Measurements from ENCODE around the gene GBF1. TPM values are rescaled to one million over a fixed set of nuclear protein-coding genes. Genes with fewer than 3 reads are reported as not detected.

The GBF1 gene
- total RNA-seq, 1 experiment from 2014 or later: 28.3 TPM

DNA sequence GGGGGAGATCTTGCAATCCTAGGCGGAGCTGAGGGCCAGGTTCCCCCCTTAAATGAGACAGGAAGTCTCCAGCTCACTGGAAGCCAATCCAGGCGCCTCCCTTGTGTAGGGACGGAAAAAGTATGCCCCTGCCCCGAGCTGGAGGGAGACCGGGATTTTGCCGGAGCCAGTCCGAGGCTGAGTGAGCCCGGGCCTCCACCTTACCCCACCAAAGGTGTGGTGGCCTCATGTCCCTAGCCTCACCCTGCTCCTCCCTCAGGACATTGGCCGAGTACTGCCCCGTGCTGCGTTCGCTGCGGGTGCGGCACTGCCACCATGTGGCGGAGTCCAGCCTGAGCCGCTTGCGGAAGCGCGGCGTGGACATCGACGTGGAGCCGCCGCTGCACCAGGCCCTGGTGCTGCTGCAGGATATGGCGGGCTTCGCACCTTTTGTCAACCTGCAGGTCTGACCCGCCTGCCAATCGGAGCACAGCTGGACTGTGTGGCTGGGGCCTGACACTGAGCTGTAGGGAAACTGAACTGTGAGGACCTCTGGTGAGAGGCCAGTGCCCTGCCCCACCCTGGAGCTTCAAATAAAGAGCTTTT lies 177.3 kb downstream of the GBF1 start:
- Histone ChIP-seq H4K20me1 (ENCODE audit: insufficient read depth) (no peaks in the 10 kb centered on the region), H3K9me3 (ENCODE audit: insufficient read depth, low read depth) (no peaks in the 10 kb centered on the region), H3F3A (ENCODE audit: insufficient read depth, low read depth) (no peaks in the 10 kb centered on the region; the same call in 1 of the 2 replicates), H3K4me1 (replicated peaks; ENCODE audit: insufficient read depth) (peaks cover 5% of the 10 kb centered on the region; the same call in 1 of the 2 replicates), H3K27me3 (ENCODE audit: insufficient read depth, low read depth) (no peaks in the 10 kb centered on the region), H3K27ac (0 out of 2 replicates have a peak overlapping the region, but pooled peaks have one; percentile 19), H3K9me2 (ENCODE audit: insufficient read depth) (no peaks in the 10 kb centered on the region), H3K36me3 (ENCODE audit: low read depth) (no peaks in the 10 kb centered on the region), H3K4me3 (peak overlapping the region; percentile 94), H2AFZ (peak overlapping the region; percentile 74), H3K4me2 (peak overlapping the region; percentile 97), H3K79me2 (ENCODE audit: low read depth) (no peaks in the 10 kb centered on the region)
- ChIA-PET POLR2A (ENCODE audit: unreplicated experiment) (interaction anchor here (0.7 kb wide), 1 partner anchor 123 kb away, joined by 16 read pairs; no protein-coding TSS in a partner anchor), CTCF (interaction anchor here (0.6 to 1.7 kb wide), 5 partner anchors 9 to 300 kb away, joined by 3 to 14 read pairs (median 5); no protein-coding TSS in a partner anchor)
- TF ChIP-seq, protein P1, sequence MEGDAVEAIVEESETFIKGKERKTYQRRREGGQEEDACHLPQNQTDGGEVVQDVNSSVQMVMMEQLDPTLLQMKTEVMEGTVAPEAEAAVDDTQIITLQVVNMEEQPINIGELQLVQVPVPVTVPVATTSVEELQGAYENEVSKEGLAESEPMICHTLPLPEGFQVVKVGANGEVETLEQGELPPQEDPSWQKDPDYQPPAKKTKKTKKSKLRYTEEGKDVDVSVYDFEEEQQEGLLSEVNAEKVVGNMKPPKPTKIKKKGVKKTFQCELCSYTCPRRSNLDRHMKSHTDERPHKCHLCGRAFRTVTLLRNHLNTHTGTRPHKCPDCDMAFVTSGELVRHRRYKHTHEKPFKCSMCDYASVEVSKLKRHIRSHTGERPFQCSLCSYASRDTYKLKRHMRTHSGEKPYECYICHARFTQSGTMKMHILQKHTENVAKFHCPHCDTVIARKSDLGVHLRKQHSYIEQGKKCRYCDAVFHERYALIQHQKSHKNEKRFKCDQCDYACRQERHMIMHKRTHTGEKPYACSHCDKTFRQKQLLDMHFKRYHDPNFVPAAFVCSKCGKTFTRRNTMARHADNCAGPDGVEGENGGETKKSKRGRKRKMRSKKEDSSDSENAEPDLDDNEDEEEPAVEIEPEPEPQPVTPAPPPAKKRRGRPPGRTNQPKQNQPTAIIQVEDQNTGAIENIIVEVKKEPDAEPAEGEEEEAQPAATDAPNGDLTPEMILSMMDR (conservative IDR thresholded peaks at IDR 0.05): peak; percentile 67
- no peak for TF ChIP-seq EZH2 (IDR thresholded peaks at IDR 0.05; ENCODE audit: low read depth)
- BruUV-seq (replicated peaks): TSS peak; percentile 24
- intact Hi-C loops (cut with micrococcal nuclease; ENCODE audit: unreplicated experiment): loop anchor here (1.0 to 5.0 kb wide), 5 partner anchors 28 to 290 kb away; partner anchors contain the start of gene PPRC1
- peak; percentile 65 to 79 for DNase-seq

DNA sequence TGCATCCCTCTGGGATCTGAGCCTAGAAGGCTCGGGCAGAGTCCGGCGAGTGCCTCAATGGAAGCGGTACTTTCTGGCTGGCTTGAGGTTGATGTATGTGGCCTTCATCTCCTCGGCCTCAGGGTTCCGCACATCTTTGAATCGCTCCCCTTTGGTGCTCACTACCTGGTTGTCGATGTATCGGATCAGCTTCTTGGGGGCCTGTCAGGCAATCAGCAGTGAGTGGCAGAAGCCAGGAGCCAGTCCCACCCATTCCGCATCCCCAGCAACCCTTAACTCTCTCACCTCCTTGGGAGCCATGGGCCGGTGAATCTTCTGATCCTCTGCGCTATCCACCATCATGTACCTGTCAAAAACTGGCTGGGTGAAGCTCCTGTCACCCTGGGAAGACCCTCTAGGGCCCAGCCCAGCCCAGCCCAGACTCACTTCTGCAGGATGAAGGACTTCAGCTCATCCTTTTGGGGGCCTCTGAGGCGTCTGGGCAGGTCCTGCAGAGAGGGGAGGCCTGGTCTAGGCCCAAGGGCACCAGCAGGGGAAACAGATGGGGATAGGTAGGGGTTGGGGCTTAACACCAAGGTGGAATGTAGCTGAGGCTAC lies 178.1 kb downstream of the GBF1 start:
- Histone ChIP-seq H3K9me3 (ENCODE audit: insufficient read depth, low read depth) (no peaks in the 10 kb centered on the region), H3K4me2 (peak overlapping the region; percentile 97), H4K20me1 (ENCODE audit: insufficient read depth) (no peaks in the 10 kb centered on the region), H3K9me2 (ENCODE audit: insufficient read depth) (no peaks in the 10 kb centered on the region), H3F3A (ENCODE audit: insufficient read depth, low read depth) (no peaks in the 10 kb centered on the region; the same call in 1 of the 2 replicates), H3K4me3 (no peak overlapping the region), H3K36me3 (ENCODE audit: low read depth) (no peaks in the 10 kb centered on the region), H3K79me2 (ENCODE audit: low read depth) (no peaks in the 10 kb centered on the region), H3K4me1 (replicated peaks; ENCODE audit: insufficient read depth) (peaks cover 5% of the 10 kb centered on the region; the same call in 1 of the 2 replicates), H3K27me3 (ENCODE audit: insufficient read depth, low read depth) (no peaks in the 10 kb centered on the region), H3K27ac (no peak overlapping the region), H2AFZ (no peak overlapping the region)
- intact Hi-C loops (cut with micrococcal nuclease; ENCODE audit: unreplicated experiment): loop anchor here (2.0 to 5.0 kb wide), 4 partner anchors 39 to 291 kb away; partner anchors contain the start of gene PPRC1
- DNase-seq: no peak
- no peak for TF ChIP-seq EZH2 (IDR thresholded peaks at IDR 0.05; ENCODE audit: low read depth)
- TF ChIP-seq, protein P1 (conservative IDR thresholded peaks at IDR 0.05): no peak
- ChIA-PET CTCF (interaction anchor here (0.6 to 1.7 kb wide), 4 partner anchors 30 to 301 kb away, joined by 4 to 14 read pairs (median 6); no protein-coding TSS in a partner anchor), POLR2A (ENCODE audit: unreplicated experiment) (interaction anchor here (0.7 kb wide), 1 partner anchor 122 kb away, joined by 16 read pairs; no protein-coding TSS in a partner anchor)
- BruUV-seq (replicated peaks): no TSS peak

DNA sequence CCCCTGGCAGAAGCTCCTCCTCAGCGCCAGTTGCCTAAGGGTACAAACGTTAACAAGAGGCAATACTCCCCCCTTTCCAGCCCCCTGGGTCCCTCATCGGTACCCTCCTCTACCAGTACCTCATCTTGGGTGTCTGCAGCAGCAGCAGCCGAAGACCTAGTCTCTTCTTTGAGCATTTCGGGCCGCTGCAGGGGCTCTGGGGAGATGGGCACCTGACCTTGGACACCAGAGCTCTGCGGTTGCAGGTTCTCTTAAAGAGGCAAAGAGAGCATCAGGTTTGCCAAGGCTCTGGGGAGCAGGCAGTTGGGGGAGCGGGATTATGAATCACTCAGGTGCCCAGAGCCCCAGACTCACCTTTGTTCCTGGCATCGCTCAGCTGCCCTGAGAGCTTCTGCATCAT lies 178.8 kb downstream of the GBF1 start:
- Histone ChIP-seq H3K9me2 (ENCODE audit: insufficient read depth) (no peaks in the 10 kb centered on the region), H4K20me1 (ENCODE audit: insufficient read depth) (no peaks in the 10 kb centered on the region), H3K4me3 (no peak overlapping the region), H3K27ac (no peak overlapping the region), H3F3A (ENCODE audit: insufficient read depth, low read depth) (no peaks in the 10 kb centered on the region; the same call in 1 of the 2 replicates), H3K36me3 (ENCODE audit: low read depth) (no peaks in the 10 kb centered on the region), H3K79me2 (ENCODE audit: low read depth) (no peaks in the 10 kb centered on the region), H3K4me1 (replicated peaks; ENCODE audit: insufficient read depth) (peaks cover 5% of the 10 kb centered on the region; the same call in 1 of the 2 replicates), H3K4me2 (no peak overlapping the region), H3K9me3 (ENCODE audit: insufficient read depth, low read depth) (no peaks in the 10 kb centered on the region), H3K27me3 (ENCODE audit: insufficient read depth, low read depth) (no peaks in the 10 kb centered on the region), H2AFZ (no peak overlapping the region)
- intact Hi-C loops (cut with micrococcal nuclease; ENCODE audit: unreplicated experiment): loop anchor here (5.0 kb wide), 2 partner anchors 38 to 158 kb away; no protein-coding TSS in a partner anchor
- TF ChIP-seq EZH2 (IDR thresholded peaks at IDR 0.05; ENCODE audit: low read depth): no peak
- TF ChIP-seq, protein P1 (conservative IDR thresholded peaks at IDR 0.05): no peak
- CTCF ChIA-PET: no interaction called here
- POLR2A ChIA-PET (ENCODE audit: unreplicated experiment): no interaction called here
- no TSS peak for BruUV-seq (replicated peaks)
- DNase-seq: no peak
